ENCODE results near the gene FOLR3. TPM values are rescaled to one million over a fixed set of nuclear protein-coding genes. Genes with fewer than 3 reads are reported as not detected.

Gene FOLR3
- total and polyA plus RNA-seq, 9 of the 15 experiments (the other 6 are each of a cell fraction or from before 2014, with no cell fraction given) = not detected

GRCh38 chr11:72139500-72139899, 4.0 kb downstream of the FOLR3 start (continued):
- TF ChIP-seq GTF3C2 (IDR thresholded peaks at IDR 0.05; ENCODE audit: borderline replicate concordance, extremely low read depth, insufficient read length) (no peak), ZBTB33 (CRISPR knock-in tag; IDR thresholded peaks at IDR 0.05) (no peak), NCOA4 (IDR thresholded peaks at IDR 0.05; ENCODE audit: partially characterized antibody) (no peak), ZNF507 (tag; conservative IDR thresholded peaks at IDR 0.05) (no peak)
- TF ChIP-seq, protein P1, sequence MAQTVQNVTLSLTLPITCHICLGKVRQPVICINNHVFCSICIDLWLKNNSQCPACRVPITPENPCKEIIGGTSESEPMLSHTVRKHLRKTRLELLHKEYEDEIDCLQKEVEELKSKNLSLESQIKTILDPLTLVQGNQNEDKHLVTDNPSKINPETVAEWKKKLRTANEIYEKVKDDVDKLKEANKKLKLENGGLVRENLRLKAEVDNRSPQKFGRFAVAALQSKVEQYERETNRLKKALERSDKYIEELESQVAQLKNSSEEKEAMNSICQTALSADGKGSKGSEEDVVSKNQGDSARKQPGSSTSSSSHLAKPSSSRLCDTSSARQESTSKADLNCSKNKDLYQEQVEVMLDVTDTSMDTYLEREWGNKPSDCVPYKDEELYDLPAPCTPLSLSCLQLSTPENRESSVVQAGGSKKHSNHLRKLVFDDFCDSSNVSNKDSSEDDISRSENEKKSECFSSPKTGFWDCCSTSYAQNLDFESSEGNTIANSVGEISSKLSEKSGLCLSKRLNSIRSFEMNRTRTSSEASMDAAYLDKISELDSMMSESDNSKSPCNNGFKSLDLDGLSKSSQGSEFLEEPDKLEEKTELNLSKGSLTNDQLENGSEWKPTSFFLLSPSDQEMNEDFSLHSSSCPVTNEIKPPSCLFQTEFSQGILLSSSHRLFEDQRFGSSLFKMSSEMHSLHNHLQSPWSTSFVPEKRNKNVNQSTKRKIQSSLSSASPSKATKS (CRISPR knock-in tag; IDR thresholded peaks at IDR 0.05) = no peak
